MG63 (cell line): ENCODE results near the gene ARMC7. TPM values are rescaled to one million over a fixed set of nuclear protein-coding genes. Genes with fewer than 3 reads are reported as not detected.
"Not testable (repeated sequence)": the region's sequence is repeated elsewhere in the genome, so short reads cannot be mapped to it uniquely, and the experiment has no call there.

Experiments used
- DNase-seq: peaks from one replicate; pipeline ENCODE4 v3.0.0-alpha.2; 2020
- H3K27me3 ChIP-seq: fragments of 250-450 bp; sonication (Bioruptor Pico); 2 replicates; pipeline ENCODE4 v1.5.1; 2020; ENCODE audit warnings: mild to moderate bottlenecking, moderate library complexity
- H3K36me3 ChIP-seq: fragments of 250-450 bp; sonication (Bioruptor Pico); 2 replicates; pipeline ENCODE4 v1.5.1; 2020; ENCODE audit warnings: mild to moderate bottlenecking, moderate library complexity
- H3K4me3 ChIP-seq: fragments of 250-450 bp; sonication (Bioruptor Pico); 2 replicates; pipeline ENCODE4 v1.5.1; 2020; ENCODE audit warnings: mild to moderate bottlenecking, moderate library complexity
- H3K9me3 ChIP-seq: fragments of 250-450 bp; sonication (Bioruptor Pico); 2 replicates; pipeline ENCODE4 v1.5.1; 2020; ENCODE audit warnings: mild to moderate bottlenecking, moderate library complexity
- total RNA-seq: library from RNA; depleted of rRNA; stranded (reverse); fragments of >200 nt; shearing (Covaris generic); gene quantifications from 2 replicates; pipeline ENCODE4 v1.2.3, GENCODE V29; 2014; ENCODE audit warnings: low replicate concordance

The ARMC7 gene
- total RNA-seq, 1 experiment from 2014 or later: 12.0 TPM

- peak overlapping the region; percentile 94 for H3K4me3 ChIP-seq
- H3K36me3 ChIP-seq: peaks cover 42% of the 10 kb centered on the region
- H3K9me3 ChIP-seq: no peaks in the 10 kb centered on the region
- H3K27me3 ChIP-seq: no peaks in the 10 kb centered on the region
- peak; percentile 56 for DNase-seq
These were observed 43.4 kb downstream of the ARMC7 start for GRCh38 chr17:75152922-75153779.

GRCh38 chr17:75153780-75154194 lies 44.0 kb downstream of the ARMC7 start:
- H3K36me3 ChIP-seq: peaks cover 41% of the 10 kb centered on the region
- H3K27me3 ChIP-seq: no peaks in the 10 kb centered on the region
- peak overlapping the region; percentile 94 for H3K4me3 ChIP-seq
- peak; percentile 19 for DNase-seq
- H3K9me3 ChIP-seq: no peaks in the 10 kb centered on the region

- Histone ChIP-seq H3K36me3 (peaks cover 39% of the 10 kb centered on the region), H3K27me3 (no peaks in the 10 kb centered on the region), H3K4me3 (peak within 1 kb of the TSS; percentile 94), H3K9me3 (no peaks in the 10 kb centered on the region)
- peak; percentile 99 for DNase-seq
These were observed 44.7 kb downstream of the ARMC7 start, which contains the start of gene JPT1 for GRCh38 chr17:75154195-75155106. Gene JPT1 (minus strand): TSS chr17:75154512. CDS start chr17:75154397, 115 bp downstream.

- H3K4me3 ChIP-seq: no peak overlapping the region
- H3K9me3 ChIP-seq: no peaks in the 10 kb centered on the region
- DNase-seq: no peak
- no peaks in the 10 kb centered on the region for H3K27me3 ChIP-seq
- H3K36me3 ChIP-seq: peaks cover 40% of the 10 kb centered on the region
These were observed 45.4 kb downstream of the ARMC7 start for GRCh38 chr17:75155191-75155601.

GRCh38 chr17:75158480-75158879 lies 48.7 kb downstream of the ARMC7 start:
- not testable (repeated sequence) for DNase-seq, H3K27me3 ChIP-seq, H3K4me3 ChIP-seq, H3K9me3 ChIP-seq
- peaks cover 46% of the 10 kb centered on the region for H3K36me3 ChIP-seq

GRCh38 chr17:75159196-75160031 lies 49.6 kb downstream of the ARMC7 start:
- peak; percentile 39 for DNase-seq
- Histone ChIP-seq H3K27me3 (no peaks in the 10 kb centered on the region), H3K36me3 (peaks cover 51% of the 10 kb centered on the region), H3K9me3 (no peaks in the 10 kb centered on the region), H3K4me3 (no peak overlapping the region)

GRCh38 chr17:75160211-75160610 lies 50.4 kb downstream of the ARMC7 start:
- no peak for DNase-seq
- Histone ChIP-seq H3K27me3 (no peaks in the 10 kb centered on the region), H3K36me3 (peaks cover 55% of the 10 kb centered on the region)

GRCh38 chr17:75163074-75163473 lies 53.3 kb downstream of the ARMC7 start:
- no peak for DNase-seq
- H3K9me3 ChIP-seq: no peaks in the 10 kb centered on the region
- H3K27me3 ChIP-seq: no peaks in the 10 kb centered on the region
- no peak overlapping the region for H3K4me3 ChIP-seq
- peaks cover 67% of the 10 kb centered on the region for H3K36me3 ChIP-seq

More at GRCh38 chr17:75160211-75160610, 50.4 kb downstream of the ARMC7 start:
- Histone ChIP-seq H3K4me3 (no peak overlapping the region), H3K9me3 (no peaks in the 10 kb centered on the region)

- not testable (repeated sequence) for H3K27me3 ChIP-seq, H3K9me3 ChIP-seq, H3K4me3 ChIP-seq, DNase-seq
- peaks cover 75% of the 10 kb centered on the region for H3K36me3 ChIP-seq
These were observed 54.8 kb downstream of the ARMC7 start for GRCh38 chr17:75164606-75165005.

GRCh38 chr17:75168998-75169397 lies 59.2 kb downstream of the ARMC7 start:
- no peaks in the 10 kb centered on the region for H3K9me3 ChIP-seq
- H3K36me3 ChIP-seq: peaks cover 86% of the 10 kb centered on the region
- no peak for DNase-seq
- no peak overlapping the region for H3K4me3 ChIP-seq
- no peaks in the 10 kb centered on the region for H3K27me3 ChIP-seq

GRCh38 chr17:75173526-75173925 lies 63.8 kb downstream of the ARMC7 start:
- DNase-seq: no peak
- H3K4me3 ChIP-seq: no peak overlapping the region
- H3K27me3 ChIP-seq: no peaks in the 10 kb centered on the region
- no peaks in the 10 kb centered on the region for H3K9me3 ChIP-seq
- peaks cover 92% of the 10 kb centered on the region for H3K36me3 ChIP-seq

- no peak for DNase-seq
- Histone ChIP-seq H3K4me3 (no peak overlapping the region), H3K9me3 (no peaks in the 10 kb centered on the region), H3K27me3 (no peaks in the 10 kb centered on the region), H3K36me3 (peaks cover 94% of the 10 kb centered on the region)
These were observed 65.2 kb downstream of the ARMC7 start for GRCh38 chr17:75174996-75175395.

GRCh38 chr17:75176625-75177024 lies 66.9 kb downstream of the ARMC7 start:
- Histone ChIP-seq H3K27me3 (no peaks in the 10 kb centered on the region), H3K36me3 (peaks cover 94% of the 10 kb centered on the region), H3K9me3 (no peaks in the 10 kb centered on the region), H3K4me3 (no peak overlapping the region)
- no peak for DNase-seq

GRCh38 chr17:75178453-75178852 lies 68.7 kb downstream of the ARMC7 start:
- Histone ChIP-seq H3K9me3 (no peaks in the 10 kb centered on the region), H3K27me3 (no peaks in the 10 kb centered on the region), H3K36me3 (peaks cover 81% of the 10 kb centered on the region), H3K4me3 (no peak overlapping the region)
- DNase-seq: no peak
